Liver (tissue), 9 donors: ENCODE data around the gene GHITM. TPM values are rescaled to one million over a fixed set of nuclear protein-coding genes. Genes with fewer than 3 reads are reported as not detected.

Experiments used
- DNase-seq: peaks from one replicate; pipeline ENCODE4 v3.0.0-alpha.2; 2017; ENCODE audit warnings: low spot score
- H3K27ac ChIP-seq, 2 donors: one replicate each; pipeline ENCODE4 v1.7.0; 2013; ENCODE audit warnings: inconsistent platforms in 2 of 2, low read length in 2 of 2, control low read depth in 1 of 2, low read depth in 1 of 2, mild to moderate bottlenecking in 1 of 2
- H3K27me3 ChIP-seq, 4 donors: one replicate each; pipeline versions ENCODE4 v1.6.1 to v1.7.0; 2013; ENCODE audit warnings: low read length in 3 of 4, inconsistent platforms in 1 of 4, mild to moderate bottlenecking in 1 of 4, moderate library complexity in 1 of 4; ENCODE audit not compliant: control insufficient read depth in 4 of 4, insufficient read depth in 4 of 4
- H3K36me3 ChIP-seq, 4 donors: one replicate each; pipeline versions ENCODE4 v1.6.1 to v1.7.0; 2013; ENCODE audit warnings: low read length in 3 of 4, mild to moderate bottlenecking in 3 of 4, low read depth in 1 of 4, moderate library complexity in 1 of 4; ENCODE audit not compliant: control insufficient read depth in 4 of 4, insufficient read depth in 3 of 4
- H3K4me1 ChIP-seq, 4 donors: one replicate each; pipeline versions ENCODE4 v1.6.1 to v1.7.0; 2013; ENCODE audit warnings: low read length in 3 of 4, mild to moderate bottlenecking in 3 of 4, moderate library complexity in 1 of 4; ENCODE audit not compliant: control insufficient read depth in 4 of 4, insufficient read depth in 4 of 4
- H3K4me3 ChIP-seq, 3 donors: one replicate each; pipeline versions ENCODE4 v1.6.1 to v1.7.0; 2013; ENCODE audit warnings: low read length in 3 of 3, control low read depth in 1 of 3, low read depth in 1 of 3, mild to moderate bottlenecking in 1 of 3
- H3K9ac ChIP-seq, 2 donors: one replicate each; pipeline ENCODE4 v1.7.0; 2013; ENCODE audit warnings: low read length in 2 of 2, mild to moderate bottlenecking in 2 of 2, moderate library complexity in 2 of 2, control low read depth in 1 of 2, low read depth in 1 of 2
- H3K9me3 ChIP-seq, 4 donors: one replicate each; pipeline versions ENCODE4 v1.6.1 to v1.7.0; 2013; ENCODE audit warnings: low read length in 3 of 4; ENCODE audit not compliant: control insufficient read depth in 4 of 4
- CTCF ChIP-seq: fragments of 150-350 bp; IDR thresholded peaks from 2 replicates; pipeline ENCODE4 v1.5.1; 2017; ENCODE audit warnings: improper control_type of control experiment, low read depth, low read length; ENCODE audit not compliant: missing input control
- EGR1 ChIP-seq, 2 donors: IDR thresholded peaks; 2 replicates each; pipeline ENCODE4 v1.6.1; 2016 to 2018; ENCODE audit warnings: antibody characterized with exemption in 2 of 2, low read depth in 2 of 2
- FOXA1 ChIP-seq: IDR thresholded peaks from 2 replicates; pipeline ENCODE4 v1.6.1; 2016; ENCODE audit warnings: antibody characterized with exemption
- FOXA2 ChIP-seq: IDR thresholded peaks from 2 replicates; pipeline ENCODE4 v1.6.1; 2016; ENCODE audit warnings: antibody characterized with exemption
- GABPA ChIP-seq, 2 donors: IDR thresholded peaks in 1 of 2; conservative IDR thresholded peaks in 1 of 2; 2 replicates each; pipeline ENCODE4 v1.6.1; 2016; ENCODE audit warnings: antibody characterized with exemption in 2 of 2, mild to moderate bottlenecking in 1 of 2, moderate library complexity in 1 of 2
- HNF4G ChIP-seq: IDR thresholded peaks from 2 replicates; pipeline ENCODE4 v1.6.1; 2016; ENCODE audit warnings: antibody characterized with exemption
- JUND ChIP-seq, 2 donors: IDR thresholded peaks; 2 replicates each; pipeline ENCODE4 v1.6.1; 2016; ENCODE audit warnings: antibody characterized with exemption in 2 of 2
- MAX ChIP-seq: IDR thresholded peaks from 2 replicates; pipeline ENCODE4 v1.6.1; 2016; ENCODE audit warnings: antibody characterized with exemption
- NR2F2 ChIP-seq: IDR thresholded peaks from 2 replicates; pipeline ENCODE4 v1.6.1; 2016; ENCODE audit warnings: antibody characterized with exemption
- RAD21 ChIP-seq, 2 donors: IDR thresholded peaks; 2 replicates each; pipeline ENCODE4 v1.6.1; 2016; ENCODE audit warnings: antibody characterized with exemption in 2 of 2, mild to moderate bottlenecking in 2 of 2
- RXRA ChIP-seq, 2 donors: IDR thresholded peaks; 2 replicates each; pipeline ENCODE4 v1.6.1; 2017 to 2018; ENCODE audit warnings: antibody characterized with exemption in 2 of 2, mild to moderate bottlenecking in 1 of 2
- SP1 ChIP-seq: IDR thresholded peaks from 2 replicates; pipeline ENCODE4 v1.6.1; 2018; ENCODE audit warnings: antibody characterized with exemption, mild to moderate bottlenecking
- TAF1 ChIP-seq: conservative IDR thresholded peaks from 2 replicates; pipeline ENCODE4 v1.6.1; 2016; ENCODE audit warnings: antibody characterized with exemption, mild to moderate bottlenecking
- YY1 ChIP-seq: IDR thresholded peaks from 2 replicates; pipeline ENCODE4 v1.6.1; 2016; ENCODE audit warnings: antibody characterized with exemption, mild to moderate bottlenecking
- ZBTB33 ChIP-seq: IDR thresholded peaks from 2 replicates; pipeline ENCODE4 v1.6.1; 2016; ENCODE audit warnings: antibody characterized with exemption
- WGBS: extraction: QIAGEN DNeasy Blood & Tissue Kit; methylation state at CpG from one replicate; pipeline ENCODE4 v1.1.7; 2013; 5-methylcytosine and 5-hydroxymethylcytosine counted together
- polyA plus RNA-seq, 2 donors: library from polyadenylated mRNA; stranded (reverse) in 1 of 2; unstranded in 1 of 2; fragments of 200-250 nt in 1 of 2; fragments of >200 nt in 1 of 2; fragmentation: Nextera tagmentation in 1 of 2; extraction: Ambion mirVana in 1 of 2; gene quantifications; one replicate each; pipeline versions ENCODE4 v1.2.1 to v1.2.3, GENCODE V29; 2013 to 2015
- total RNA-seq, 2 donors: library from RNA; depleted of rRNA; stranded (reverse); fragments of >200 nt; gene quantifications; one replicate each; pipeline ENCODE4 v1.2.3, GENCODE V29; 2014
- TF ChIP-seq, protein P1 (sequence below): IDR thresholded peaks from 2 replicates; pipeline ENCODE4 v1.6.1; 2016; ENCODE audit warnings: antibody characterized with exemption
- TF ChIP-seq, protein P2 (sequence below): IDR thresholded peaks from 2 replicates; pipeline ENCODE4 v1.6.1; 2016; ENCODE audit warnings: antibody characterized with exemption, mild to moderate bottlenecking
- donor health status: healthy.
- donor health status: healthy.
- donor health status: healthy.
- donor health status: healthy.
- donor health status: healthy.

GHITM gene
- total and polyA plus RNA-seq, 4 donors: 156 to 252 (median 194) TPM

- Histone ChIP-seq H3K9me3 (no peaks in the 10 kb centered on the region), H3K27ac (no peak overlapping the region), H3K4me3 (no peak overlapping the region), H3K27me3 (peaks cover 0 to 11% (median 6%) of the 10 kb centered on the region in 4 donors), H3K9ac (no peak overlapping the region), H3K36me3 (no peaks in the 10 kb centered on the region), H3K4me1 (peaks cover 4 to 13% (median 7%) of the 10 kb centered on the region in 4 donors)
- DNase-seq: no peak
- TF ChIP-seq MAX: no peak
- TF ChIP-seq SP1: no peak
- no peak for TF ChIP-seq CTCF
- TF ChIP-seq ZBTB33: no peak
- TF ChIP-seq TAF1: no peak
- WGBS: 74% methylated on average over 5 of the region's 5 CpGs
These were observed 51.8 kb downstream of the GHITM start for GRCh38 chr10:84191106-84191505.

- peaks cover 0 to 11% (median 7%) of the 10 kb centered on the region in 4 donors for H3K27me3 ChIP-seq
- no peaks in the 10 kb centered on the region for H3K36me3 ChIP-seq
- no peaks in the 10 kb centered on the region for H3K9me3 ChIP-seq
- H3K4me3 ChIP-seq: no peak overlapping the region
- DNase-seq: no peak
- 94% methylated on average over 2 of the region's 2 CpGs for WGBS
- H3K9ac ChIP-seq: no peak overlapping the region
- TF ChIP-seq CTCF: no peak
- no peak for TF ChIP-seq NR2F2
- TF ChIP-seq EGR1 (IDR thresholded peaks at IDR 0.05; ENCODE audit: low read depth in 2 of 2): no peak
- TF ChIP-seq, protein P1, sequence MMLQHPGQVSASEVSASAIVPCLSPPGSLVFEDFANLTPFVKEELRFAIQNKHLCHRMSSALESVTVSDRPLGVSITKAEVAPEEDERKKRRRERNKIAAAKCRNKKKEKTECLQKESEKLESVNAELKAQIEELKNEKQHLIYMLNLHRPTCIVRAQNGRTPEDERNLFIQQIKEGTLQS: no peak
- TF ChIP-seq HNF4G: no peak
- TF ChIP-seq, protein P2, sequence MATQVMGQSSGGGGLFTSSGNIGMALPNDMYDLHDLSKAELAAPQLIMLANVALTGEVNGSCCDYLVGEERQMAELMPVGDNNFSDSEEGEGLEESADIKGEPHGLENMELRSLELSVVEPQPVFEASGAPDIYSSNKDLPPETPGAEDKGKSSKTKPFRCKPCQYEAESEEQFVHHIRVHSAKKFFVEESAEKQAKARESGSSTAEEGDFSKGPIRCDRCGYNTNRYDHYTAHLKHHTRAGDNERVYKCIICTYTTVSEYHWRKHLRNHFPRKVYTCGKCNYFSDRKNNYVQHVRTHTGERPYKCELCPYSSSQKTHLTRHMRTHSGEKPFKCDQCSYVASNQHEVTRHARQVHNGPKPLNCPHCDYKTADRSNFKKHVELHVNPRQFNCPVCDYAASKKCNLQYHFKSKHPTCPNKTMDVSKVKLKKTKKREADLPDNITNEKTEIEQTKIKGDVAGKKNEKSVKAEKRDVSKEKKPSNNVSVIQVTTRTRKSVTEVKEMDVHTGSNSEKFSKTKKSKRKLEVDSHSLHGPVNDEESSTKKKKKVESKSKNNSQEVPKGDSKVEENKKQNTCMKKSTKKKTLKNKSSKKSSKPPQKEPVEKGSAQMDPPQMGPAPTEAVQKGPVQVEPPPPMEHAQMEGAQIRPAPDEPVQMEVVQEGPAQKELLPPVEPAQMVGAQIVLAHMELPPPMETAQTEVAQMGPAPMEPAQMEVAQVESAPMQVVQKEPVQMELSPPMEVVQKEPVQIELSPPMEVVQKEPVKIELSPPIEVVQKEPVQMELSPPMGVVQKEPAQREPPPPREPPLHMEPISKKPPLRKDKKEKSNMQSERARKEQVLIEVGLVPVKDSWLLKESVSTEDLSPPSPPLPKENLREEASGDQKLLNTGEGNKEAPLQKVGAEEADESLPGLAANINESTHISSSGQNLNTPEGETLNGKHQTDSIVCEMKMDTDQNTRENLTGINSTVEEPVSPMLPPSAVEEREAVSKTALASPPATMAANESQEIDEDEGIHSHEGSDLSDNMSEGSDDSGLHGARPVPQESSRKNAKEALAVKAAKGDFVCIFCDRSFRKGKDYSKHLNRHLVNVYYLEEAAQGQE: no peak
- TF ChIP-seq FOXA2: no peak
- no peak for TF ChIP-seq TAF1
- TF ChIP-seq RAD21 (IDR thresholded peaks at IDR 0.05): no peak
- no peak for TF ChIP-seq FOXA1
- no peak for TF ChIP-seq YY1
- no peak for TF ChIP-seq SP1
- no peak for TF ChIP-seq JUND (IDR thresholded peaks at IDR 0.05)
- TF ChIP-seq ZBTB33: no peak
- TF ChIP-seq GABPA (IDR thresholded peaks at IDR 0.05 in 1 of 2, conservative IDR thresholded peaks at IDR 0.05 in 1 of 2): no peak
- no peak for TF ChIP-seq RXRA (IDR thresholded peaks at IDR 0.05)
- H3K27ac ChIP-seq: no peak overlapping the region
- H3K4me1 ChIP-seq: peaks cover 4 to 13% (median 7%) of the 10 kb centered on the region in 4 donors
These were observed 54.0 kb downstream of the GHITM start for GRCh38 chr10:84193327-84193726.
